A549 (cell line): ENCODE data around the gene CASK.

ENCODE experiments used
- CTCF ChIP-seq: fragments of >200 bp; sonication (Bioruptor Twin); formaldehyde crosslinking; IDR thresholded peaks from 3 replicates; pipeline ENCODE4 v1.5.1; 2016
- ELK1 ChIP-seq: fragments of 150-350 bp; IDR thresholded peaks from 2 replicates; pipeline ENCODE4 v1.6.1; 2014; ENCODE audit warnings: low read depth, mild to moderate bottlenecking, low read length
- EP300 ChIP-seq, 2 experiments: fragments of >200 bp; sonication (Bioruptor Twin); formaldehyde crosslinking; IDR thresholded peaks; 2 replicates in 1 of 2; 3 replicates in 1 of 2; pipeline ENCODE4 v1.6.1; 2016 to 2017
- HDAC2 ChIP-seq: fragments of 200-600 bp; sonication (generic); IDR thresholded peaks from 2 replicates; pipeline ENCODE4 v1.6.1; 2016
- JUN ChIP-seq, 2 experiments: fragments of >200 bp; sonication (Bioruptor Twin); formaldehyde crosslinking; IDR thresholded peaks; 2 replicates in 1 of 2; 3 replicates in 1 of 2; pipeline ENCODE4 v1.6.1; 2016 to 2017
- MYC ChIP-seq: IDR thresholded peaks from 2 replicates; pipeline ENCODE4 v1.6.1; 2012; ENCODE audit warnings: mild to moderate bottlenecking, inconsistent platforms, low read length, improper control_type of control experiment, borderline replicate concordance
- RAD21 ChIP-seq, 2 experiments: fragments of >200 bp in 1 of 2; sonication (Bioruptor Twin) in 1 of 2; formaldehyde crosslinking in 1 of 2; IDR thresholded peaks in 1 of 2; conservative IDR thresholded peaks in 1 of 2; 2 replicates in 1 of 2; 3 replicates in 1 of 2; pipeline ENCODE4 v1.6.1; 2012 to 2018; ENCODE audit warnings: inconsistent platforms in 1 of 2
- RCOR1 ChIP-seq: fragments of 150-350 bp; IDR thresholded peaks from 2 replicates; pipeline ENCODE4 v1.6.1; 2014; ENCODE audit warnings: antibody characterized with exemption, low read length, low read depth
- SREBF2 ChIP-seq: fragments of 450-650 bp; IDR thresholded peaks from 2 replicates; pipeline ENCODE4 v1.6.1; 2014; ENCODE audit warnings: mild to moderate bottlenecking, moderate library complexity

DNA sequence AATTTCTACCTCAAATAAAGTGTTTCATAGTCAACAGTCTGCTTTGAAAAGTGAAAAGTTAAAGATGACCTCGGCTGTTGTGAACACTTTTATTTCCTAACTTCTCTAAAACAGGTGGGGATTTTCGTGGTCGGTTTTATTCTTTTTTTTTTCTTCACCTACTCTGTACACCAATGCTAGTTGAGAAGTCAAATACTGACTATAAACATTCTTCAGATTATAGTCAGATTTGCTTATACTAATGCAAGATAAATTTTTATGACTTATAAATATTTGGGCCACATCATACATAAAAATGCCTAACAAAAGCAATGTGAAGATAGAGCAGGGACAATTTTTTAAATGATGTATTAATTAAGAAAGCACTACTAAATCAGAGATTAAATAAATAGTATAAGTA is 332.7 kb downstream of the CASK start:
- TF ChIP-seq CTCF (no peak), JUN (IDR thresholded peaks at IDR 0.05) (no peak), MYC (no peak), RAD21 (conservative IDR thresholded peaks at IDR 0.05 in 1 of 2, IDR thresholded peaks at IDR 0.05 in 1 of 2) (no peak), SREBF2 (no peak), ELK1 (no peak), HDAC2 (no peak), RCOR1 (no peak), EP300 (IDR thresholded peaks at IDR 0.05) (no peak)
